Measurements from ENCODE around the gene PRRC2B.

PRRC2B gene

GRCh38 chr9:131409458-131409992, 15.6 kb downstream of the PRRC2B start:
- no peak for DNase-seq (ENCODE audit: low spot score)

- DNase-seq (ENCODE audit: low spot score), result no peak
These were observed 16.2 kb downstream of the PRRC2B start for GRCh38 chr9:131410044-131410491.

DNA sequence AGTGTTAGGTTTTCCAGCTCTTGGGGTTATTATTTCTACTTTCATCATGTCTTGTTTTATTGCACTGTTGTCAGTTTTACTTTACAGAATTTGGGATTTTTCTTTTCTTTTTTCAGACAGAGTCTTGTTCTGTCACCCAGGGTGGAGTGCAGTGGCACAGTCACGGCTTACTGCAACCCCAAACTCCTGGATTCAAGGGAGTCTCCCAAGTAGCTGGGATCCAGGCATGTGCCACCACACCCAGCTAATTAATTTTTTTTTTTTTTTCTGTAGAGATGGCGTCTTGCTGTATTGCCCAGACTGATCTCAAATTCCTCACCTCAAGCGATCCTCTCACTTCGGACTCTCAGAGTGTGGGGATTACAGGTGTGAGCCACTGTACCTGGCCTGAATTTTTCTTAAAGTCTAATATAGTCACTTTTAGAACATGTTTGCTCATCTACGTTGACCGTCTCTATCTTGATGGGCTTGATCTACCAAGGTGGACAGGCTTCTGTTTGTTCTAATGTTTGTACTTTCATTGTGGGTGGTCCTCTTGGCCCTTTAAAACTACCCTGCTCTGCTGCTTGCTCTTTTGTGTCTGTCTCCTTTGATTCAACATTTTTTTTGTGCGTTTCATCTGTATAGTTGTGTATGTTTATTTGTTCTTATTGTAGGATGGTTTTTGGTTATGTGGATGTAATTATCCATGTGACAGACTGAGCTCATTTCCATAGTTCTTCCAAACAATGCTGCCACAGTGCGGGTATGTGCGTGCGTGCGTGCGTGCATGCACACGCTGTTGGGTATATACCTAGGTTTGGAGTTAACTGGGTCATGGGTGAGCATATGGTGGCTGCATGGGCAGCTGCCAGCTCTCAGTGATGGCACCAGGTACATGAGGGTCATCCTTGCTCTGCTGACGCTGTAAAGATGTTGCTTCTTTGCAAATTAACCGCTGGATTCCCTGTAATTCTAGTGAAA, 18.1 kb downstream of the PRRC2B start:
- no peak for DNase-seq (ENCODE audit: low spot score)

DNA sequence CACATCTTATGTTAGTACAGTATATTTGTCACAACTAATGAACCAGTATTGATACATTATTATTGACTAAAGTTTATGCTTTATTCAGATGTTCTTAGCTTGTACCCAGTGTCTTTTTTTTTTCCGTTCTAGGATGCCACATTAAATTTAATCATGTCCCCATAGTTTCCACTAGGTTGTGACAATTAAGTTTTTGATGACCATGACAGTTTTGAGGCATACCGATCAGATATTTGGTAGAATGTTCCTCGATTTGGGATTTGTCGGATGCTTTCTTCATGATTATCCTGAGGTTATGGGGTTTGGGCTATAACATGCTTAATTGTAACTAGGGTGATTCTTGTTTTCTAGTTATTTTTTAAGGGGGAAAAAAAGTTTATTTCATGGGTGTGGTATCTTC, 22.6 kb downstream of the PRRC2B start:
- no peak for DNase-seq (ENCODE audit: low spot score)

DNA sequence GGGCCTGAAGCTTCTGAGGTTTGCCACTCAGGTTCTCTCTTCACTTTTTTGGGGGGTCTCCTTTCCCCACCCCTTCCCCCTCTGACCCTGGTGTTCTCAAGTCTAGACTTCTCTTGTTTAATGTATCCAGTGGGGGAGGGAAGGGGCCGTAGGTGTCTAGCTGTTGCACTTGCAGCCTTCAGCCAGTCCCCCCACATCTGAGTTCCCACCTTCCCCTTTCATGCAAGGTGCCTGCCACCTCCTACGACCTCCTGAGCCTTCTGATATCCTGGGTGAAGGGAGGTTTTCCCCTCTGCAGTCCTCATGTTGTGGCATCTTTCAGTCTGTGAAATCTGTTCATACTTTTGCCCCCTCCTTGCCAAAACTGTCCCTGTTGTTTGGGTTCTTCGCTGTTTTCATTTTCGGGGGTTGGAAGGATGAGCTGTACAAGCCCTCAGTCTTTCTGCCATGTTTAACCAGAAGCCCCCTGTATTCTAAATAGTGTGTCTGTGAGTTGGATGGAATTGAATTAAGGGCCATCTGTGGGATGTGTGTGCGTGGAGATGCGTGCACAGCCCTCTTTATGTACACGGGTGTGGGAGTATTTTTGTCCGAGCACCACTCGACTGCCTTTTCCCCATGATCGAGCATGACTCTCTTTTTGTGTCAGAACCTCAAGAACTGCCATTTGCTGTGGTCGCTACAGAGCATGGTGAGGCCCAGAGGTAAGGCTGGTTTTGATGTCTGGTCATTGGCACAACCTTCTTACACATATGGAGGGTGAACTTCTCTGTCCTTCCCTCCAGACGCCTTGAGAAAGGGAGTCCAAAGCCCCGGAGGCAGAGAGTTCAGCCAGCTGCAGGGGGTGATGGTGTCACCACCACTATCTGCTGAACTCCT, 23.6 kb downstream of the PRRC2B start:
- no peak for DNase-seq (ENCODE audit: low spot score)

GRCh38 chr9:131418143-131419025, 24.5 kb downstream of the PRRC2B start:
- peak; percentile 57 for DNase-seq (ENCODE audit: low spot score)

DNA sequence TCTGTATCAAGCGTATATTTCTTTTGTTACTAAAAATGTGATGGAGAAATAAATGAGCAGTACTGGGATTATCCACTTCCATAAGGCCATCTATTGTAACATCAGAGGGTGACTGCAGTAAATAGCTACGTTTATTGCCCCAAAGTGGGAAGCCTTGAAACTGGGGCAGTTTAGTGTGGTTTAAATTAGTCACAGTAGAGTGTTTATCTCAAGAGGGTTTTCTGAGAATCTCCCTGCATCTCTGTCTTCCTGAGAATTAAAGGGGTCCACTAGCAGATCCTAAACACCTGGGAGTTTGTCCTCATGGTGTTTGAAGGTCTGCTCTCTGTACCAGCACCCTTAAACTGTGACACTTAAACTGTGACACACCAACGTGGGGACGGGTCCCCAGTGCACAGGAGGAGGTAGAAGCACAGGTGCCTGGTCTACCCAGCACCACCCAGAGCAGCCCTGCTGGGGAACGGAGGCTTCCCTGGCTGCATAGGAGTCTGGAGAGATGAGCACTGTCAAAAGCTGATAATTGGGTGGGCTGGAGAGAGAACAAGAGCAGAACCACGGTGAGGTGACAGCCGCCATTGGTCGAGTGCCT, 25.2 kb downstream of the PRRC2B start:
- no peak for DNase-seq (ENCODE audit: low spot score)

GRCh38 chr9:131419716-131420115, 25.8 kb downstream of the PRRC2B start:
- DNase-seq (ENCODE audit: low spot score), result no peak

DNA sequence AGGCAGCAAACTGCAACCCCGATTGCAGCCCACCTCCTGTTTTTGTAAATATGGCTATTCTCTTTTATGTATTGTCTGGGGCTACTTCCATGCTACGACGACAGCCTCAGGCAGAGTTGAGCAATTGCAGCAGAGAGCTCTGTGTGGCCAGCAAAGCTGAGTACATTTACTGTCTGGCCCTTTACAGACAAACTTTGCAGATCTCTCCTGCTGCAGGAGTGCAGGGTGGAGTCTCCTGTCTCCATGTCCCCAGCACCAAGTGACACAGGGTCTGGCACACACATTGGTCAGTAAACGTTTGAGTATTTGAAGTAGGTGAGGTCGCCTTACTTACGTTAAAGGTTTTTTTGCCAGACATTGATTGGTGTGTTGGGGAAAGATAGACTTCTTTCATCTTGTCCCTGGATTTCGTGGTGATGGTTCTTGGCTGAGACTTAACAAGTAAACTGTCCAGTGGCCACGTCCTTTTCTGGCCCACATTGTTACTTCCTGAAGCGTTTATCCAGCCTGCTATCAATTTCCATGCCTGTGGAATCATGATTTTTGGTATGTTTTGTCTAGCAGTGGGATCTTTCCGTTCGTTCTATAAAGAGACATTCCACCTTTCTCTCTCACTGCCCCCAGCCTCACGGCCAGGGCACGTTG, 27.2 kb downstream of the PRRC2B start:
- no peak for DNase-seq (ENCODE audit: low spot score)

GRCh38 chr9:131421691-131422090, 27.8 kb downstream of the PRRC2B start:
- DNase-seq (ENCODE audit: low spot score), result no peak

- DNase-seq (ENCODE audit: low spot score), result peak; percentile 80
These were observed 28.4 kb downstream of the PRRC2B start for GRCh38 chr9:131422241-131422792.

DNA sequence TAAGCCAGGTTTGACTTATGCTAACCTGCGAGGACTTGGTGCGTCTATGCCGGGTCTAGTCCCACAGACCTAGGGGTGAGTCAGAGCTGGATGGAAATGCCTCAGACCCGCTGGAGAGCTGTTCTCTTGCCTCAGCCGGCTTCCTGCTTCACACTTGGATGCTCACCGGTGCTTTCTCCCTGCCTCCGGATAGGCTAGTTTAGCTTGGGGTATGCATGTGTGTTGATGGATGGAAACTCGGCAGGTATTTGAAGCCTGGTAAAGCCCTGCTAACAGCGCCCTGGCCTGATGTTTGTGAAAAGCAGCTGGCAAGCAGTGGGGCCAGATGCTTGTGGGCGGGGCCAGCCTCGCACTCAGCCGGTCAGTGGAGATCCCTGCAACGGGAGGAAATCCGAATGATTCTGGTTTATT, 29.3 kb downstream of the PRRC2B start:
- DNase-seq (ENCODE audit: low spot score), result peak; percentile 100

DNA sequence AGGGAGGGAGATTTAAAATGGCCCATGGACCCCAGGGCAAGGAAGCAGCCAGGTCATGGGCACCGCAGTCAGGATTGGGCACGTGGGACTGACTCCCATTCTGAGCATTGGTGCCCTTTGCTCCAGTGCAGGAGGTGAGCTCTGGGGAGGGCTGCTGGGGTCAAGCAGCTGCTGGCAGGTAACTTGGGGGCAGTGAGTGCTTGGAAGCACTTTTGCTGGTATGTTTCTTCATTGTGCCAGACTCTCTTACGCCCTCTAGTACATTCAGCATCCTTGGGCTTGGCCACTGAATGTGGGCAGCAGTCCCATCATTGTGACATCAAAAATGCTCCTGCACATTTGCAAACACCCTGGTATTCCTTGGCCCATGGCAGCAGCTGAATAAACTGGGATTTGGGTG, 32.7 kb downstream of the PRRC2B start:
- DNase-seq (ENCODE audit: low spot score), result no peak

GRCh38 chr9:131429121-131430012, 35.5 kb downstream of the PRRC2B start:
- no peak for DNase-seq (ENCODE audit: low spot score)

GRCh38 chr9:131432050-131432449, 38.2 kb downstream of the PRRC2B start:
- DNase-seq (ENCODE audit: low spot score), result no peak

- DNase-seq (ENCODE audit: low spot score), result peak; percentile 79
These were observed 38.9 kb downstream of the PRRC2B start for GRCh38 chr9:131432597-131433301.

DNA sequence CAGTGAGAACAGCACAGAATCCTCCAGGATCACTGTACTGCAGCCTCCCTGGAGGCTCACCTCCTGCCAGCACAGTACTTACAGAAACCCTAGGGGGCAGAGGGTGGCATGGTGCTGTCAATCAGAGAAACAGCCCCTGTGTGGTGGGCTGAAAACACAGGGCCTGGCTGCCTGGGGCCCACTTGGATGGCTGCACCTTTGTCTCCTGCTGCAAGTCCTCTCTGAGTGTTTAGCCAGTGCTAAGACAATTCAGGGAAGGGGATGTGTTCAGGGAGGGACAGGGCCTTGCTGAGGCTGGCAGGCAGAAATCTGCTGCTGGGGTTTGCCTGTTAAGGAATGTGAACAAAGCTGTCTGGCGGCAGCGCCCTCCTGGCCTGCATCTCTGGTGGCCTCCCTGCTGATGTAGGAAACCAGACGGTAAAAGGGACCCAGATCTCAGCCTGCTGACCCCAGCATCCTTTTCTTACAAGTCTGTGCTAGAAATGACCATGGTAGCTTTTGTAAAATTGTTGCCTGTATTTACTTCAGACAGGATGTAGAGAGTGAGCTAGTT, 39.5 kb downstream of the PRRC2B start:
- no peak for DNase-seq (ENCODE audit: low spot score)

DNA sequence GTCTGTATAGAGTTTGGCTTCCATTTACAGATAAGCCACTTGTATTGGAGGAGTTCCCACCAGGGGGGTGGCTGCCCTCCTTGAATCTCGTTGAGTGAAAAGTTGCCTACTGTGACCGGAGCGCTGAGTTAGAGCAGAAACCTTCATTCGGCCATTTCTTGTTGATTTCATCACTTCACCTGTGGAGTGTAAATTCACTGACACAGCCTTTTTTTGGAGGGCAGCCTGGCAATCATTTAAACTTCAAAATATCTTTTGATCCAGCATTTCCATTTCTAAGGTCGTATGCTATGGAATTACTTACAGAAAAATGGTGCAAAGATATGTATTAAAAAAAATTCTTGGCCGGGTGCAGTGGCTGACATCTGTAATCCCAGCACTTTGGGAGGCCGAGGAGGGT, 40.8 kb downstream of the PRRC2B start:
- no peak for DNase-seq (ENCODE audit: low spot score)

All from kidney tubule cell (primary cell).